AG08395 (cell line): ENCODE measurements around the gene FASTKD1.
A peak's percentile ranks its signal among the peaks of the same experiment; 100 is the strongest.
"Not testable (repeated sequence)": the region's sequence is repeated elsewhere in the genome, so short reads cannot be mapped to it uniquely, and the experiment has no call there.

Experiments
- DNase-seq: peaks from one replicate; pipeline ENCODE4 v3.0.0; 2012; ENCODE audit warnings: mixed read lengths, low spot score

Gene FASTKD1, protein sequence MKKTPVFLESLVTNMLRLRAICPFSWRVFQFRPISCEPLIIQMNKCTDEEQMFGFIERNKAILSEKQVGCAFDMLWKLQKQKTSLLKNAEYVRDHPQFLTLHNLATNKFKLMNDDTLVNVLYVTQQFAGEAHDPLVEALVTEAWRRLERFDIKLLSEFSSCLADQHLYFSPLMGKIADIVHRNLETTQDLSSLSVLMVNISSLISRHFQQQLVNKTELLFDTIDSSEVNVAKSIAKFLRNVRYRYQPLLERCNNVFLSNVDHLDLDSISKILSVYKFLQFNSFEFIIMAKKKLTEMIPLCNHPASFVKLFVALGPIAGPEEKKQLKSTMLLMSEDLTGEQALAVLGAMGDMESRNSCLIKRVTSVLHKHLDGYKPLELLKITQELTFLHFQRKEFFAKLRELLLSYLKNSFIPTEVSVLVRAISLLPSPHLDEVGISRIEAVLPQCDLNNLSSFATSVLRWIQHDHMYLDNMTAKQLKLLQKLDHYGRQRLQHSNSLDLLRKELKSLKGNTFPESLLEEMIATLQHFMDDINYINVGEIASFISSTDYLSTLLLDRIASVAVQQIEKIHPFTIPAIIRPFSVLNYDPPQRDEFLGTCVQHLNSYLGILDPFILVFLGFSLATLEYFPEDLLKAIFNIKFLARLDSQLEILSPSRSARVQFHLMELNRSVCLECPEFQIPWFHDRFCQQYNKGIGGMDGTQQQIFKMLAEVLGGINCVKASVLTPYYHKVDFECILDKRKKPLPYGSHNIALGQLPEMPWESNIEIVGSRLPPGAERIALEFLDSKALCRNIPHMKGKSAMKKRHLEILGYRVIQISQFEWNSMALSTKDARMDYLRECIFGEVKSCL

DNA sequence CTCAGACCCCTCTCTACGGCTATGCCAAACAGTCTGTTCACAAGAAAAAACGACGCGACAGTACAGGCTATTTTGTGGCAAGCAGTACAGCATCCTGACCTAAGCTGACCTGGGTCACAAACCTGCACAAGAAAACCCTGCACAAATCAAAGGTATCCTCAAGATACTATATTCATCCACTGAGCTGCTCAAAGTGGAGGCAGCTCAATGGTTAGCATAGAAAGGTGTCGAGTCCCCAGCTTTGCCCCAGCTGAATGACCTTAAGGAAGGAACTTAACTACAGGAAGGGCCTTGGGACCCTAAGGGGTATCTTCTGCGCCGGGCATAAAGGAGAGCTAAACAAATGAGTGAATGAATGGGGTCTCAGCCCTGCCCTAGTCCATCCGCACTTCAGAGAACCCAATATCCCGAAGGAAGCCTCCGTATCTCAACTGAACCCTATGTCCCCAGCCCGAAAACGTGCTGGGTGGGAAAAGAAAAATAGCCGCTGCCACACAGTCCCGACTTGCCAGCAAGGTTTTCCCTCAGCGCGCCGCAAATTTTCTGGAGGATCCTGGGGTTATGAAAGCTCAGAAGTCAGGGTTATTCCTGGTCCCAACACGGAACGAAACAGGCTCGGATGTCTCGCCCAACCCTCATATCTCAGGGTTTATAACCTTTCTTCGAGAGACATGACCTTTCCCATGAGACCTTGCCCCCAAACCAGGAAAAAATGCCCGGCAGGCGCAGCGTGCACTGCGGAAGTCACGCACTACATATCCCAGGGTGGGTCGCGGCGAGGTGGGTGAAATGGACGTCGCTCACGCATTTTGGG, at the start of gene FASTKD1:
TSS of gene FASTKD1 (minus strand) at position 706 of the 814 bp plus-strand sequence. CDS start 1,836 bp downstream, outside the sequence.
- peak; percentile 93 for DNase-seq

GRCh38 chr2:169623235-169623634, 49.6 kb upstream of the FASTKD1 start:
- DNase-seq = no peak

DNA sequence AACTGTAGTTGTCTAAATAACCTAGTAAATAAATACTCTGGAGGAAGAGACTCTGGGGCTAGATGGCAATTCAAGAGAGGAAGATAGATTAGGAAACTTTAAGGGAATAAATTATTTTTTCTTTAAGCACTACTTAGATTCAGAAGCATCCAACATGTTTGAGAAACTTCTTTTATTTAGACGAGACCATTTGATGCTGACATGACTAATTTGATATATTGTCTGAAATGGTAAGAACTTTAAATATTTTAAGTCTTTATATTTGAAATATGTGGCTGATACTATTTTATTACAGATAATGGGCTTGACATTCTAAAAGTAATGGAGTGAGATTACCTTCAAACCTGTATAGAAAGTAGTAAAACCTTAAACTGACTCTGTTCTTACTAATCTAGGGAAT, 46.8 kb upstream of the FASTKD1 start:
- DNase-seq = no peak

GRCh38 chr2:169619946-169620345, 46.3 kb upstream of the FASTKD1 start:
- no peak for DNase-seq

- not testable (repeated sequence) for DNase-seq
Measured at GRCh38 chr2:169615982-169616381, 42.3 kb upstream of the FASTKD1 start.

- DNase-seq = no peak
Measured at GRCh38 chr2:169613876-169614275, 40.2 kb upstream of the FASTKD1 start.

DNA sequence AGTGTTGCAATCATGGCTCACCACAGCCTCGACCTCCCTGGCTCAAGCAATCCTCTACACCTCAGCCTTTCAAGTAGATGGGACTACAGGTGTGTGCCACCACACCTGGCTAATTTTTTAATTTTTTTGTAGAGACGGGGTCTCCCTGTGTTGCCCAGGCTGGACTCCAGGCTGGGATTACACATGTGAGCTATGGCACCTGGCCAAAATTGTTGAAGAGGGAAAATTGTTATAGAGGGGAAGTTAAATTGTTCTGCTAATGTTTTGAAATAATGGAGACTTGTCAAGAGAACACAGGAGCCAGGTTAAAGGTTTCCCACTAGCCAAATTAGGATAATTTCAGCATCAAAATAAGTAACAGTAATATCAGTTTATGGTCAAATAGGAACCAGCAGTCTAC, 35.6 kb upstream of the FASTKD1 start:
- no peak for DNase-seq

GRCh38 chr2:169599568-169599967, 25.9 kb upstream of the FASTKD1 start:
- no peak for DNase-seq

- DNase-seq = no peak
Measured at GRCh38 chr2:169598982-169599381, 25.3 kb upstream of the FASTKD1 start.

GRCh38 chr2:169596546-169596945, 22.9 kb upstream of the FASTKD1 start:
- DNase-seq = not testable (repeated sequence)

- no peak for DNase-seq
Measured at GRCh38 chr2:169590804-169591203, 17.1 kb upstream of the FASTKD1 start.

DNA sequence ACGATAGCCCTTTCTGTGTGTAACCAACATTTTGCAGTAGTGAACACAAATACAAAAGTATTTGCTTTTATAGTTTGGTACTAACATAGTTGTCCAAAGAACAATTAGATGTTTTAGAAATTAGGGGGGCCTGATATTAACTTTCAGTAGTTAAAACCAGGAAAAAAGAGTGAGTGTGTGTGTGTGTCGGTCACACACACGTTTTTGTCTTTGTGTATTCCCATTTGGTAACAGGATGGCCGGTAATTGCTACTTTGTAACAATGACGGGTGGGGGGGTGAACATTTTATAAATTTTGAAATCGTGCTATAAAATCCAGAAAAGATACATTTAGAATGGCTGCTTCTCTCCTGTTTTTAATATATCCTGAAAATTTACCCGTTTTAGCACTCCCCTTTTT, 12.0 kb upstream of the FASTKD1 start:
- no peak for DNase-seq

DNA sequence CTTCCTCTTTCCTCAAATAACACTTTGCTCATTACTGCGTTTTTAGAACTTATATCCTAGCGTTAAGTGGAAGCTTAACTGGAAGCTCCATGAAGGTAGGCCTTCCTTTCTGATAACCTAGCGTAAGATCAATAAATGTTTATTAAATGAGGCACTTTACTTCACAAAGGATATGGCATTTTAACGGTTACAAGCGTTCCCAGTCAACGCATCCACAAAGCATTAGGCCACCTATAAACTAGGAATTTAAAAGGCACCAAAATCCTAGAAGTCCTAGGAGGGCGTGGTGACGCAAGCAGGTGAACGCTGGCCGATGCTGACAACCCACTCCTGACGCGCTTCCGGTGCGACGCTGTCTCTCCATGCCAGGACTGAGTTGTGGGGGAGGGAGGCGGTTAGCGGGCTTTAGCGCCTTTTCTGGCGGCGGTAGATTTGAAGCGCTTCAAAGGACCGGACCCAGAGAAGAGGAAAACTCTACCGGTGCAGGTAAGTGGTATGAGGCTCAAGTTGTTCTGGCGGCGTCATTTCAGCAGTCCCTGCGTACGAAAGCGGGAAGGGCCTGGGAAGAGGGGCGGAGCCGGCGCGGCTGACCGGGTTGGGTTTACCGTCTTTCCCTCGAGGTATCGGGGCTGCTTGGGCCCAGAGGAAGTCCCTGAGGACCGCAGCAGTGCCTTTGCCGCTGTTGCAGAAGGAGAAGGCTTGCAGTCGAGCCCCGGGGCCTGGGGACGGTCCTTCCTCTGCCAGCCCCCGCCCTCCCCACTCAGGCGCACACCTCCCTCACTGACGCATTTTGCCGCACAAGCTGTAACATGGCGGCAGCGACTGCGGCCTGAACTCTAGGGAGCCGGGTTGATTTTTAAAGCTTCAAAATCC, 10.6 kb upstream of the FASTKD1 start, which contains the start of gene PPIG:
TSS of gene PPIG (plus strand) at position 347 of the 873 bp plus-strand sequence. CDS start 19,691 bp downstream, outside the sequence.
- peak; percentile 92 for DNase-seq

GRCh38 chr2:169583518-169583917, 9.9 kb upstream of the FASTKD1 start:
- no peak for DNase-seq

GRCh38 chr2:169582552-169583266, 9.0 kb upstream of the FASTKD1 start:
- not testable (repeated sequence) for DNase-seq

DNA sequence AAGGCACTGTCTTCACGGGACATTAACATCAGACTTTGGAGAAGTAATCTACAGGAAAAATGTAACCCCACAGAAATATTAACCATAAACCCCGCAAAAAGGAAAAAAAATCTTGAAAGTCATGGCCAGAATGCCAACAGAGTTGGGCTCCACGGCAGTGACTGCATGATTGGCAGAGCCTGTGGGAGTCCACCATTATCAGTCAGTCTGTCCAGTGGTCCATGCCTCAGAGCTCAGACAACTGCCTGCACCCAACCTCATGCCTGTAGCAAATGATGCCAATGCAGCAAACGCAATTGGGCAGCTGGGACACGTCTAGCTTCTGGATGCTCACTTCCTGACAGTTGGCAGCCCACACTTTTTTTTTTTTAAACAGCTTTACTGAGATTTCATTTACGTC, 5.4 kb upstream of the FASTKD1 start:
- no peak for DNase-seq

DNA sequence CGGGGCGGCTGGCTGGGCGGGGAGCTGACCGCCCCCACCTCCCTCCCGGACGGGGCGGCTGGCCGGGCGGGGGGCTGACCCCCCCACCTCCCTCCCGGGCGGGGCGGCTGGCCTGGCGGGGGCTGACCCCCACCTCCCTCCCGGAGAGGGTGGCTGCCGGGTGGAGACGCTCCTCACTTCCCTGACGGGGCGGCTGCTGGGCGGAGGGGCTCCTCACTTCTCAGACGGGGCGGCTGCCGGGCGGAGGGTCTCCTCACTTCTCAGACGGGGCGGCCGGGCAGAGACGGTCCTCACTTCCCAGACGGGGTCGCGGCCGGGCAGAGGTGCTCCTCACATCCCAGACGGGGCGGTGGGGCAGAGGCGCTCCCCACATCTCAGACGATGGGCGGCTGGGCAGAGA, 1.6 kb upstream of the FASTKD1 start:
- DNase-seq = not testable (repeated sequence)

DNA sequence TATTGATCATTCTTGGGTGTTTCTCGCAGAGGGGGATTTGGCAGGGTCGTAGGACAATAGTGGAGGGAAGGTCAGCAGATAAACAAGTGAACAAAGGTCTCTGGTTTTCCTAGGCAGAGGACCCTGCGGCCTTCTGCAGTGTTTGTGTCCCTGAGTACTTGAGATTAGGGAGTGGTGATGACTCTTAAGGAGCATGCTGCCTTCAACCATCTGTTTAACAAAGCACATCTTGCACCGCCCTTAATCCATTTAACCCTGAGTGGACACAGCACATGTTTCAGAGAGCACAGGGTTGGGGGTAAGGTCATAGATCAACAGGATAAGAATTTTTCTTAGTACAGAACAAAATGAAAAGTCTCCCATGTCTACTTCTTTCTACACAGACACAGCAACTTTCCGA, 874 bp upstream of the FASTKD1 start:
- not testable (repeated sequence) for DNase-seq

- DNase-seq = no peak
Measured at GRCh38 chr2:169573974-169574299, 272 bp upstream of the FASTKD1 start.

DNA sequence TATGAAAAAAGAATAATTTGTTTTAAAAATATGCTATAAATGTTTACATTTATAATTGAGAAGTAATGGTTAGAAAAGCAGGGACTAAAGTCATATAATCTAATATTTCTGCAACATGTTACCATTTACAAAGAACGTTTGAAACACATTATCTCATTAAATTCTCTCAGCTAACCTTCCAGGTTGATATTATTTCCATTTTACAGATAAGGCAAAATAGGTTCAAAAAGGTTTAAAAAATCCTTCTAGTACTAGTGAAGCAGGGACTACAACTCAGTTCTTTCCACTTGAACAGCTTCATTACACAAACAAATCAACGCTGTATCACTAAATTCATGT, 875 bp downstream of the FASTKD1 start:
- no peak for DNase-seq

GRCh38 chr2:169572189-169572588, 1.5 kb downstream of the FASTKD1 start:
- DNase-seq = no peak
